ENCODE measurements around the gene GID4. TPM values are rescaled to one million over a fixed set of nuclear protein-coding genes. Genes with fewer than 3 reads are reported as not detected.

GID4 gene
- total RNA-seq, 1 donor from 2014 or later: 11.9 TPM

- no peak for TF ChIP-seq CTCF (IDR thresholded peaks at IDR 0.05)
- Histone ChIP-seq H3K9me3 (no peaks in the 10 kb centered on the region), H3K4me3 (no peak overlapping the region), H3K4me1 (no peaks in the 10 kb centered on the region), H3K27me3 (ENCODE audit: low read depth) (no peaks in the 10 kb centered on the region), H3K27ac (no peak overlapping the region), H3K36me3 (peaks cover 25% of the 10 kb centered on the region)
- intact Hi-C loops (cut with DNase I): no loop called here
- DNase-seq (no peak), ATAC-seq (no peak)
Measured at GRCh38 chr17:18009609-18010420, 29.4 kb upstream of the GID4 start.

GRCh38 chr17:18011286-18011685, 27.9 kb upstream of the GID4 start:
- no peak for DNase-seq
- Histone ChIP-seq H3K27ac (no peak overlapping the region), H3K27me3 (ENCODE audit: low read depth) (no peaks in the 10 kb centered on the region), H3K4me3 (no peak overlapping the region), H3K4me1 (no peaks in the 10 kb centered on the region), H3K36me3 (peaks cover 36% of the 10 kb centered on the region), H3K9me3 (no peaks in the 10 kb centered on the region)
- TF ChIP-seq CTCF (IDR thresholded peaks at IDR 0.05): no peak
- no peak for ATAC-seq
- intact Hi-C loops (cut with DNase I): no loop called here

GRCh38 chr17:18014006-18014405, 25.2 kb upstream of the GID4 start:
- no peak overlapping the region for H3K27ac ChIP-seq
- H3K4me3 ChIP-seq: no peak overlapping the region
- ATAC-seq (no peak), DNase-seq (no peak)
- peaks cover 25% of the 10 kb centered on the region for H3K36me3 ChIP-seq
- intact Hi-C loops (cut with DNase I): no loop called here
- H3K27me3 ChIP-seq (ENCODE audit: low read depth): no peaks in the 10 kb centered on the region
- H3K9me3 ChIP-seq: no peaks in the 10 kb centered on the region
- no peak for TF ChIP-seq CTCF (IDR thresholded peaks at IDR 0.05)
- H3K4me1 ChIP-seq: no peaks in the 10 kb centered on the region

GRCh38 chr17:18015593-18015992, 23.6 kb upstream of the GID4 start:
- Histone ChIP-seq H3K36me3 (peaks cover 32% of the 10 kb centered on the region), H3K9me3 (no peaks in the 10 kb centered on the region), H3K4me1 (no peaks in the 10 kb centered on the region), H3K27ac (no peak overlapping the region), H3K4me3 (no peak overlapping the region), H3K27me3 (ENCODE audit: low read depth) (no peaks in the 10 kb centered on the region)
- TF ChIP-seq CTCF (IDR thresholded peaks at IDR 0.05): no peak
- intact Hi-C loops (cut with DNase I): no loop called here
- DNase-seq (no peak), ATAC-seq (no peak)

- H3K4me1 ChIP-seq: no peaks in the 10 kb centered on the region
- H3K27me3 ChIP-seq (ENCODE audit: low read depth): no peaks in the 10 kb centered on the region
- intact Hi-C loops (cut with DNase I): no loop called here
- TF ChIP-seq CTCF (IDR thresholded peaks at IDR 0.05): no peak
- DNase-seq (no peak), ATAC-seq (no peak)
- no peaks in the 10 kb centered on the region for H3K9me3 ChIP-seq
- H3K4me3 ChIP-seq: no peak overlapping the region
- peaks cover 41% of the 10 kb centered on the region for H3K36me3 ChIP-seq
- no peak overlapping the region for H3K27ac ChIP-seq
Measured at GRCh38 chr17:18016426-18016825, 22.8 kb upstream of the GID4 start.

Data from lower lobe of right lung (tissue), 2 donors.